Endodermal cell (in vitro differentiated cells): ENCODE results near the gene CD300LG. TPM values are rescaled to one million over a fixed set of nuclear protein-coding genes. Genes with fewer than 3 reads are reported as not detected.

Source experiments
- DNase-seq: peaks from one replicate; pipeline ENCODE4 v3.0.0-alpha.2; 2017
- H3K27ac ChIP-seq: 2 replicates; pipeline ENCODE4 v1.5.1; 2013; ENCODE audit warnings: mild to moderate bottlenecking, low read depth, low read length, moderate library complexity
- H3K27me3 ChIP-seq: 2 replicates; pipeline ENCODE4 v1.6.1; 2013; ENCODE audit warnings: mild to moderate bottlenecking, low read length, moderate library complexity; ENCODE audit not compliant: insufficient read depth, control insufficient read depth, poor library complexity, severe bottlenecking
- H3K36me3 ChIP-seq: 2 replicates; pipeline ENCODE4 v1.7.0; 2013; ENCODE audit warnings: mild to moderate bottlenecking, low read length, moderate library complexity; ENCODE audit not compliant: control insufficient read depth, insufficient read depth
- H3K4me1 ChIP-seq: one replicate; pipeline ENCODE4 v1.7.0; 2013; ENCODE audit warnings: low read length; ENCODE audit not compliant: control insufficient read depth, insufficient read depth
- H3K4me3 ChIP-seq: 2 replicates; pipeline ENCODE4 v1.5.1; 2013; ENCODE audit warnings: mild to moderate bottlenecking, low read length, moderate library complexity
- H3K9ac ChIP-seq: 2 replicates; pipeline ENCODE4 v1.6.1; 2013; ENCODE audit warnings: mild to moderate bottlenecking, low read length, moderate library complexity; ENCODE audit not compliant: poor library complexity, severe bottlenecking; ENCODE audit errors: extremely low read depth
- H3K9me3 ChIP-seq: 2 replicates; pipeline ENCODE4 v1.6.1; 2013; ENCODE audit warnings: mild to moderate bottlenecking, low read length, moderate library complexity; ENCODE audit not compliant: control insufficient read depth
- H3K27ac Mint-ChIP-seq: 2 replicates; pipeline ENCODE4 v1.8.0; 2020; ENCODE audit warnings: mixed read lengths
- H3K27me3 Mint-ChIP-seq: 2 replicates; pipeline ENCODE4 v1.8.0; 2021; ENCODE audit warnings: mild to moderate bottlenecking, mixed read lengths; ENCODE audit not compliant: insufficient read depth
- H3K36me3 Mint-ChIP-seq: 2 replicates; pipeline ENCODE4 v1.8.0; 2020; ENCODE audit warnings: low read depth, mixed read lengths
- H3K4me1 Mint-ChIP-seq: 2 replicates; pipeline ENCODE4 v1.8.0; 2020; ENCODE audit warnings: mixed read lengths
- H3K4me3 Mint-ChIP-seq: 2 replicates; pipeline ENCODE4 v1.8.0; 2020; ENCODE audit warnings: mild to moderate bottlenecking, moderate library complexity, mixed read lengths
- H3K9me3 Mint-ChIP-seq: 2 replicates; pipeline ENCODE4 v1.8.0; 2020; ENCODE audit warnings: mild to moderate bottlenecking, mixed read lengths
- WGBS, 2 experiments: methylation state at CpG; one replicate each; pipeline versions ENCODE4 v1.1.5 to v1.1.7; 2013; ENCODE audit warnings: missing lambda C conversion rate in 2 of 2, mixed read lengths in 1 of 2; ENCODE audit not compliant: insufficient coverage in 1 of 2, insufficient read length in 1 of 2; 5-methylcytosine and 5-hydroxymethylcytosine counted together
- total RNA-seq, 2 donors: library from RNA; stranded (reverse); fragmentation: NEBNext Ultra II Directional in 1 of 2; extraction: Animal tissue kit (Norgen Biotek cat#: 25700) in 1 of 2; gene quantifications; 2 replicates in 1 of 2; 3 replicates in 1 of 2; pipeline ENCODE4 v1.2.1, GENCODE V29; 2021
- TF ChIP-seq, protein P1 (sequence below): fragments of 200-600 bp; sonication (generic); conservative IDR thresholded peaks from 2 replicates; pipeline ENCODE4 v1.5.0; 2021; ENCODE audit warnings: antibody characterized with exemption, mild to moderate bottlenecking

Gene CD300LG
- total RNA-seq, 2 donors from 2014 or later: not detected

DNA sequence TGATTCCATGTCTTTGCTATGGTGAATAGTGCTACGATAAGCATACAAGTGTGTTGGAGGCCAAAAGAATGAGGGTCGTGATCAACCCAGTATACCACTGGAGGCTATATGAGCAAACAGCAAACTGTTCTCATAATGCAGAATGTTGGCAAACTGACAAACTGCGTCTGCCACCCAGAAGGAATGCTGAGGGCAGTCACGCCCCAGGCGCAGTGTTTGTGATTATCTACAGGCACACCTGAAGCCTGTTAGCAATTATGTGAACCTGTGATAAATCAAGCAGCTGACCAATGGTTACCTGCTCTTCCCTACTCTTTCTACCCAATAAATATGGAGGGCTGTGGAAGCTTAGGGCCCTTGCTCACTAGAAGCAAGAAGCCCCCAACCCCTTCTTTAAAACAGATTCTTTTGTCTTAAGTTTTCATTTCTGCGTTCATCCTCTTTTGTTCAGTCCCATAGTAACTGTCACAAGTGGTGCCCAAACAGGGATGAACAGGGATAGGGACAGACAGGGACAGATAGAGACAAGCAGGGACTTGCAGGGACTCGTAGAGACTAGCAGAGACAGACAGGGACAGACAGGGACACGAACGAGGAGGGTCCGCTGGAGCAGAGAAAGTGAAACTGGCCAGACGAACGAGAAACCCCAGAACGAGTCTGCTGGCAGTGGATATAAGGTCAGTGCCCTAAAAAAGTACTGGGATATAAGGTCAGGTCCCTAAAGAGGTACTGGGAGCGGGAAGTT, 25.1 kb downstream of the CD300LG start:
- Histone ChIP-seq H3K9ac (no peak overlapping the region), H3K9me3 (no peaks in the 10 kb centered on the region), H3K36me3 (no peaks in the 10 kb centered on the region), H3K4me3 (no peak overlapping the region), H3K27ac (no peak overlapping the region), H3K27me3 (peaks cover 6% of the 10 kb centered on the region), H3K4me1 (no peaks in the 10 kb centered on the region)
- H3K27ac Mint-ChIP-seq: no peak overlapping the region
- H3K9me3 Mint-ChIP-seq: no peaks in the 10 kb centered on the region
- H3K4me1 Mint-ChIP-seq: no peaks in the 10 kb centered on the region
- DNase-seq: peak; percentile 42
- TF ChIP-seq, protein P1, sequence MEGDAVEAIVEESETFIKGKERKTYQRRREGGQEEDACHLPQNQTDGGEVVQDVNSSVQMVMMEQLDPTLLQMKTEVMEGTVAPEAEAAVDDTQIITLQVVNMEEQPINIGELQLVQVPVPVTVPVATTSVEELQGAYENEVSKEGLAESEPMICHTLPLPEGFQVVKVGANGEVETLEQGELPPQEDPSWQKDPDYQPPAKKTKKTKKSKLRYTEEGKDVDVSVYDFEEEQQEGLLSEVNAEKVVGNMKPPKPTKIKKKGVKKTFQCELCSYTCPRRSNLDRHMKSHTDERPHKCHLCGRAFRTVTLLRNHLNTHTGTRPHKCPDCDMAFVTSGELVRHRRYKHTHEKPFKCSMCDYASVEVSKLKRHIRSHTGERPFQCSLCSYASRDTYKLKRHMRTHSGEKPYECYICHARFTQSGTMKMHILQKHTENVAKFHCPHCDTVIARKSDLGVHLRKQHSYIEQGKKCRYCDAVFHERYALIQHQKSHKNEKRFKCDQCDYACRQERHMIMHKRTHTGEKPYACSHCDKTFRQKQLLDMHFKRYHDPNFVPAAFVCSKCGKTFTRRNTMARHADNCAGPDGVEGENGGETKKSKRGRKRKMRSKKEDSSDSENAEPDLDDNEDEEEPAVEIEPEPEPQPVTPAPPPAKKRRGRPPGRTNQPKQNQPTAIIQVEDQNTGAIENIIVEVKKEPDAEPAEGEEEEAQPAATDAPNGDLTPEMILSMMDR: no peak
- no peak overlapping the region for H3K4me3 Mint-ChIP-seq
- H3K36me3 Mint-ChIP-seq: no peaks in the 10 kb centered on the region
- H3K27me3 Mint-ChIP-seq: peaks cover 17% of the 10 kb centered on the region
- WGBS, 2 experiments: 91 to 94% methylated on average over 14 of the region's 14 CpGs

DNA sequence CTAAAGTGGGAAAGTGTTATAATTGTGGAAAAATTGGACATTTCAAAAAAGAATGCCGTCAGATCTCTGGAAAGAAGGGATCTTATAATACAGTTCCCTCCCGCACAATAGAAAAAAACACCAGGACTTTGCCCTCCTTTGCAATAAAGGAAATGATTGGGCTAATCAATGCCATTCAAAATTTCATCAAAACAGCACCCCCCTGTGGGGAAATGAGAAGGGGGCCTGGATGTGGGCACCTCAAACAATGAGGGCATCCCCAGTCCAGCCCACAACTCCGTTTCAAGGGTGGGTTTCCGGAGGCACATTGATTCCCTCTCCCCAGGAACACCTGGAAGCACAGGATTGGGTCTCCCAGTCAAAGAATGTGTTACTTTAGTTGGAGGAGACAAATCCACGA, 26.1 kb downstream of the CD300LG start:
- WGBS, 2 experiments: 76 to 81% methylated on average over 3 to 4 of the region's 5 CpGs
- Histone ChIP-seq H3K9ac (no peak overlapping the region), H3K36me3 (no peaks in the 10 kb centered on the region), H3K27ac (no peak overlapping the region), H3K4me3 (no peak overlapping the region), H3K27me3 (peaks cover 6% of the 10 kb centered on the region), H3K9me3 (no peaks in the 10 kb centered on the region), H3K4me1 (no peaks in the 10 kb centered on the region)
- H3K27ac Mint-ChIP-seq: no peak overlapping the region
- H3K9me3 Mint-ChIP-seq: no peaks in the 10 kb centered on the region
- DNase-seq: peak; percentile 47
- no peaks in the 10 kb centered on the region for H3K36me3 Mint-ChIP-seq
- H3K4me3 Mint-ChIP-seq: no peak overlapping the region
- no peaks in the 10 kb centered on the region for H3K4me1 Mint-ChIP-seq
- H3K27me3 Mint-ChIP-seq: peaks cover 14% of the 10 kb centered on the region
- TF ChIP-seq, protein P1: peak; percentile 47

DNA sequence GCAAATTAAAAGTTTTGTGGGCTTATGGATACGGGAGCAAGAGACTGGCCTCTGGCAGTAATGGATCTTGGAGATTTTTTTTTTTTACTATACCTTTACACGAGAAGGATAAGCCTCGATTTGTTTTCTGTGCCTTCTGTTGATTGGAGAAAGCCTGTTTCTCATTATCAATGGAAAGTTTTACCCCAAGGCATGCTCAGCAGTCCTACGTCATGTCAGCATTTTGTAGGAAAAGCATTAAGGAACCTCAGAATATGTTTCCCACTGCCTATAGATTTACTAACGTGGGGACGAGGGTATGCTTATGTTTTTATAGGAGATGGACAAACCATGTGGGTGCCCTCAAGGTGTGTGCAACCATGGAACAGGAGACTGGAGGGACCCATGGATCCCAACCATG, 26.8 kb downstream of the CD300LG start:
- Mint-ChIP-seq H3K27ac (no peak overlapping the region), H3K4me1 (peaks cover 2% of the 10 kb centered on the region)
- WGBS, 2 experiments: 90 to 100% methylated on average over 4 to 5 of the region's 6 CpGs

More for the DNA sequence above, 26.8 kb downstream of the CD300LG start:
- H3K9me3 Mint-ChIP-seq: no peaks in the 10 kb centered on the region
- no peaks in the 10 kb centered on the region for H3K36me3 Mint-ChIP-seq
- TF ChIP-seq, protein P1: no peak
- Histone ChIP-seq H3K27me3 (peaks cover 6% of the 10 kb centered on the region), H3K9ac (no peak overlapping the region), H3K27ac (no peak overlapping the region), H3K4me1 (no peaks in the 10 kb centered on the region), H3K4me3 (no peak overlapping the region), H3K9me3 (no peaks in the 10 kb centered on the region), H3K36me3 (no peaks in the 10 kb centered on the region)
- no peak overlapping the region for H3K4me3 Mint-ChIP-seq
- DNase-seq: peak; percentile 10
- H3K27me3 Mint-ChIP-seq: peaks cover 9% of the 10 kb centered on the region
